D721Med (cell line): ENCODE results near the gene CEP170B.
A peak's percentile ranks its signal among the peaks of the same experiment; 100 is the strongest.

Experiments used
- DNase-seq: peaks from one replicate; pipeline ENCODE4 v3.0.0; 2011; ENCODE audit warnings: low spot score; ENCODE audit not compliant: insufficient read length
- FAIRE-seq: peaks from 2 replicates; lab custom pipeline; 2011; peaks lifted over from hg19 to GRCh38; lab: Jason Lieb, UNC
- TF ChIP-seq, protein P1 (sequence below): IDR thresholded peaks from 2 replicates; pipeline ENCODE4 v1.5.1; 2012; ENCODE audit warnings: mild to moderate bottlenecking, control low read depth; ENCODE audit not compliant: insufficient read depth; ENCODE audit errors: missing control alignments

CEP170B gene

DNA sequence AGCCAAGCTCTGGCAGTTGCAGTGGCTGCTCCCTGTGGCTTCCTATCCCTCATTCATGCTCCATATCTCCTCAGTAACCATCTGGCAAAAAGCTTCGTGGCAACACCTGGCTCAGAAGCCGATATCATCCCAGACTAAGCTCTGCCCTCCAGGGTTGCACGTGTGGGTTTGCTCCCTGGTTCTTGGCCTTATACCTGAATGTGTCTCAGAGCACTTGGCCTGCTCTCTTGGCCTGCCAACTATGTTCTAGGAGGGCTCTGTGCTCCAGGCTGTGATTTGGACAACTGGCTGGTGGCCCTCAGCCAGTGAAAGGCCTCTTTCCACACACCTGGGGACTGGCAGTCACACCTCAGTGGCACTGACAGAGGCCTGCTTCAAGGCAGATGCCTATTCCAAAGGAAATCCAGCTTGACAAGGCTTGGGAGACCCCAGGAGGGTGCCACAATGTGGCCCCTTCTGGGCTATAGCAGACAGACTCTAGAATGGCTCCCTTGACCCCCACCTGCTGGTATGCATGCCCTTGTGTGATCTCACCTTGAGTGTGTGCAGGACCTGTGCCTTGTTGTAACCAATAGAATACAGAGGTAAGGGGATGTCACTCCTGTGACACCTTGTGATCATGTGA lies 70.1 kb downstream of the CEP170B start:
- FAIRE-seq (no peak), DNase-seq (peak; percentile 2)
- TF ChIP-seq, protein P1, sequence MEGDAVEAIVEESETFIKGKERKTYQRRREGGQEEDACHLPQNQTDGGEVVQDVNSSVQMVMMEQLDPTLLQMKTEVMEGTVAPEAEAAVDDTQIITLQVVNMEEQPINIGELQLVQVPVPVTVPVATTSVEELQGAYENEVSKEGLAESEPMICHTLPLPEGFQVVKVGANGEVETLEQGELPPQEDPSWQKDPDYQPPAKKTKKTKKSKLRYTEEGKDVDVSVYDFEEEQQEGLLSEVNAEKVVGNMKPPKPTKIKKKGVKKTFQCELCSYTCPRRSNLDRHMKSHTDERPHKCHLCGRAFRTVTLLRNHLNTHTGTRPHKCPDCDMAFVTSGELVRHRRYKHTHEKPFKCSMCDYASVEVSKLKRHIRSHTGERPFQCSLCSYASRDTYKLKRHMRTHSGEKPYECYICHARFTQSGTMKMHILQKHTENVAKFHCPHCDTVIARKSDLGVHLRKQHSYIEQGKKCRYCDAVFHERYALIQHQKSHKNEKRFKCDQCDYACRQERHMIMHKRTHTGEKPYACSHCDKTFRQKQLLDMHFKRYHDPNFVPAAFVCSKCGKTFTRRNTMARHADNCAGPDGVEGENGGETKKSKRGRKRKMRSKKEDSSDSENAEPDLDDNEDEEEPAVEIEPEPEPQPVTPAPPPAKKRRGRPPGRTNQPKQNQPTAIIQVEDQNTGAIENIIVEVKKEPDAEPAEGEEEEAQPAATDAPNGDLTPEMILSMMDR: no peak

GRCh38 chr14:104935955-104936354 lies 70.9 kb downstream of the CEP170B start:
- FAIRE-seq: no peak
- DNase-seq: peak; percentile 1
- TF ChIP-seq, protein P1: no peak

GRCh38 chr14:104936361-104937155 lies 71.5 kb downstream of the CEP170B start:
- TF ChIP-seq, protein P1: no peak
- FAIRE-seq (no peak), DNase-seq (peak; percentile 5)

- FAIRE-seq (no peak), DNase-seq (no peak)
- TF ChIP-seq, protein P1: no peak
Observed at GRCh38 chr14:104937161-104937560, 72.1 kb downstream of the CEP170B start.

- DNase-seq: no peak
- FAIRE-seq: no peak
- TF ChIP-seq, protein P1: no peak
Observed at GRCh38 chr14:104937694-104938365, 72.8 kb downstream of the CEP170B start.

DNA sequence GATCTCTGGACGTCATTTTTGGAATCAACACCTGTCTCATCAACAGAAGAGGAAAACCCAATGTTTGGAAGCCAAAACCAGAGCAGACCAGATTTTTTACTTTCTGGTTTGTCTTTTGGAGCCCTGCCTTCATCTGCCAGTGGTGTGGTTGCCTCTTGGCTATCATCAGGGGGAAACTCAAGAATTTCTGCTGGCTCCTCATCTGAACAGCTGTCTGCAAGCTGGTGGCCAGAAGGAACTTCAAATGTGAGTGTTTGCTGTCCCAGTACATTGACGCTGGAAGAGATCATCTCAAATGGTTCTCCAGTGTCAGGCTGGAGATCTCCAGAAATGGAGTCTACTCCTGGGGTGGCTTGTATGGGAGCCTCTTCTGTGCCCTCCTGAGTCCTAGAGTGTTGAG lies 73.4 kb downstream of the CEP170B start:
- TF ChIP-seq, protein P1: no peak
- DNase-seq: no peak
- FAIRE-seq: no peak
